GM12865 (cell line): ENCODE data around the gene NIPBL.

ENCODE experiments used
- DNase-seq: peaks from one replicate; pipeline ENCODE4 v3.0.0; 2010; ENCODE audit warnings: low read depth
- H3K4me3 ChIP-seq: 2 replicates; pipeline ENCODE4 v1.5.1; 2011; ENCODE audit warnings: mild to moderate bottlenecking, low read depth, low read length, control low read depth
- TF ChIP-seq, protein P1 (sequence below): IDR thresholded peaks from 2 replicates; pipeline ENCODE4 v1.5.1; 2011; ENCODE audit warnings: low read length, control low read depth, low read depth, inconsistent platforms; ENCODE audit not compliant: insufficient read depth; ENCODE audit errors: missing control alignments

Gene NIPBL

DNA sequence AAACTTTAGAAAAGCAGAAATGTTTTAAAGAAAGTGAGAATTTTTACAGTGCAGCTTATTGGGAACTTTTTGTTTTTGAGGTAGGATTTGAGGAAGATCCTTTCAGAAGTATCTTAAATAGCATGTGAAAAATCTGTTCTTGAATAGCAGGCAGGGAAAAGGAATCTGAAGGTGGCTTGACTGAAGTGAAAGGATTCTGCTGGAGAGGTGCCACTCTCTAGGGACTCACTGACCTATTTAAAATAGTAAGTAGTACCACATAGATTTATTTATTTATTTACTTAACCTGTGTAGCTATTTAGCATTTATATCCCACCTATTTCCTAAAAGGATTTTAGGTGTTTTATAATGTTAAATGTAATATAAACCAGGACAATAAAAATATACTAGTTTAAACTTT lies 69.1 kb downstream of the NIPBL start:
- DNase-seq: no peak
- TF ChIP-seq, protein P1, sequence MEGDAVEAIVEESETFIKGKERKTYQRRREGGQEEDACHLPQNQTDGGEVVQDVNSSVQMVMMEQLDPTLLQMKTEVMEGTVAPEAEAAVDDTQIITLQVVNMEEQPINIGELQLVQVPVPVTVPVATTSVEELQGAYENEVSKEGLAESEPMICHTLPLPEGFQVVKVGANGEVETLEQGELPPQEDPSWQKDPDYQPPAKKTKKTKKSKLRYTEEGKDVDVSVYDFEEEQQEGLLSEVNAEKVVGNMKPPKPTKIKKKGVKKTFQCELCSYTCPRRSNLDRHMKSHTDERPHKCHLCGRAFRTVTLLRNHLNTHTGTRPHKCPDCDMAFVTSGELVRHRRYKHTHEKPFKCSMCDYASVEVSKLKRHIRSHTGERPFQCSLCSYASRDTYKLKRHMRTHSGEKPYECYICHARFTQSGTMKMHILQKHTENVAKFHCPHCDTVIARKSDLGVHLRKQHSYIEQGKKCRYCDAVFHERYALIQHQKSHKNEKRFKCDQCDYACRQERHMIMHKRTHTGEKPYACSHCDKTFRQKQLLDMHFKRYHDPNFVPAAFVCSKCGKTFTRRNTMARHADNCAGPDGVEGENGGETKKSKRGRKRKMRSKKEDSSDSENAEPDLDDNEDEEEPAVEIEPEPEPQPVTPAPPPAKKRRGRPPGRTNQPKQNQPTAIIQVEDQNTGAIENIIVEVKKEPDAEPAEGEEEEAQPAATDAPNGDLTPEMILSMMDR: no peak
- no peak overlapping the region for H3K4me3 ChIP-seq

DNA sequence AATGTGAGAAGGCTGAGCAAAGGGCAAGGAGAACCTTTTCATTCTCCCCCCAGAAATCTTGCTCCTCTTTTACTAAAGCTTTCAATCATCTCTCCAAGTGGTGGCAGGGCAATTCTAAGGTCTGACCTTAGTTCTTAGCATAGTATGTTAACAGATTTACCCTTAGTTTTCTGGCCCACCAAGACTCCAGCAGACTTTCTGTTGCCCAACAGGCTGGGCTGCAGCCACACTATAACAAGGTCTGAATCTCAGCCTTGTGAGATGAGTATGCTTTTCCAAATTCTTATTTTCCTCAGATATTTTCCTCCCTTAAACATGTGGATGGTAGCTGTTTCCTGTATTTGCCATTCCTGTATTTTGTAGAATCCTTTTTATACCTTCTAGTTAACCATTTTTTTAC lies 69.5 kb downstream of the NIPBL start:
- no peak for DNase-seq
- TF ChIP-seq, protein P1: no peak
- H3K4me3 ChIP-seq: no peak overlapping the region

GRCh38 chr5:36948041-36948440 lies 71.5 kb downstream of the NIPBL start:
- TF ChIP-seq, protein P1: no peak
- no peak overlapping the region for H3K4me3 ChIP-seq
- DNase-seq: no peak

DNA sequence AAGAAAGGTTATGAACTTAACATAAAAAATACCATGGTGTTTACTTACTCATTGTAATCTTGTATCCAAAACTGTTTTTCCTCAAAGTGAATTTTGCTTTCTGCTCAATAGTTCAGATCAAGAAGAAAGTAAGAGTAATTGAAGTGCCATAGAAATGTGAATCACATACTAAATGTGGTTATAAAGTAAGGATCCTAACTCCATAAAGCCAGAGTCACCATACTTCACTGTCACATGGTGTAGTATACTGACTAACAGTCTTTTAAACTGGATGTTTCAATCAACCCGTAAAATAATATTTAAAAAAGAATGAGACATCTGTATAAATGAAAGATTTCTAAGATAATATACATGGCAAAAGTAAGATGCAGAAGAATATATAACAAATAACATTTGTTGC lies 72.1 kb downstream of the NIPBL start:
- H3K4me3 ChIP-seq: no peak overlapping the region
- TF ChIP-seq, protein P1: no peak
- no peak for DNase-seq

DNA sequence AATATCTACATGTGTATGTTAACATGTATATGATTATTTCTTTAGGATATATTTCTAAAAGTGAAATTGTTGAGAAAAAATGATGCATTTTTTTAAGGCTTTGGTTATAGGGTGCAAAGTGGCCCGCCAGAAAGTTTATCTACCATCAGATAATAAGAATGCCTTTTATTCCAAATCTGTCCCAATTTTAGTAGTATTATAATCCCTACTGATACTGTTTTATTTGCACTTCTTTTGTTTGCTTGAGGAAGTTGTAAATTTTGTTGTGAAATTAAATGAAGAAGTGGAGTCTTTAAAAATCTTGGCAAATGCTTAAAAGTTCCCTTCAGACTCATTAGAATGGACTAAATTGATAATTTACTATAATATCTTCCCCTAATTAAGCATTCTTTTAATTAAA lies 73.0 kb downstream of the NIPBL start:
- TF ChIP-seq, protein P1: no peak
- no peak overlapping the region for H3K4me3 ChIP-seq
- DNase-seq: no peak

- DNase-seq: no peak
- TF ChIP-seq, protein P1: no peak
- no peak overlapping the region for H3K4me3 ChIP-seq
Measured at GRCh38 chr5:36950586-36951457, 74.3 kb downstream of the NIPBL start.

- DNase-seq: no peak
- TF ChIP-seq, protein P1: no peak
Measured at GRCh38 chr5:36953043-36953442, 76.5 kb downstream of the NIPBL start.

More at GRCh38 chr5:36953043-36953442, 76.5 kb downstream of the NIPBL start:
- no peak overlapping the region for H3K4me3 ChIP-seq
